ENCODE results near the gene CLCF1. TPM values are rescaled to one million over a fixed set of nuclear protein-coding genes. Genes with fewer than 3 reads are reported as not detected.
A peak's percentile ranks its signal among the peaks of the same experiment; 100 is the strongest.

Gene CLCF1
- total and polyA plus RNA-seq, 7 experiments from 2014 or later = 0.32 to 7.8 (median 0.70) TPM; not detected in 2

DNA sequence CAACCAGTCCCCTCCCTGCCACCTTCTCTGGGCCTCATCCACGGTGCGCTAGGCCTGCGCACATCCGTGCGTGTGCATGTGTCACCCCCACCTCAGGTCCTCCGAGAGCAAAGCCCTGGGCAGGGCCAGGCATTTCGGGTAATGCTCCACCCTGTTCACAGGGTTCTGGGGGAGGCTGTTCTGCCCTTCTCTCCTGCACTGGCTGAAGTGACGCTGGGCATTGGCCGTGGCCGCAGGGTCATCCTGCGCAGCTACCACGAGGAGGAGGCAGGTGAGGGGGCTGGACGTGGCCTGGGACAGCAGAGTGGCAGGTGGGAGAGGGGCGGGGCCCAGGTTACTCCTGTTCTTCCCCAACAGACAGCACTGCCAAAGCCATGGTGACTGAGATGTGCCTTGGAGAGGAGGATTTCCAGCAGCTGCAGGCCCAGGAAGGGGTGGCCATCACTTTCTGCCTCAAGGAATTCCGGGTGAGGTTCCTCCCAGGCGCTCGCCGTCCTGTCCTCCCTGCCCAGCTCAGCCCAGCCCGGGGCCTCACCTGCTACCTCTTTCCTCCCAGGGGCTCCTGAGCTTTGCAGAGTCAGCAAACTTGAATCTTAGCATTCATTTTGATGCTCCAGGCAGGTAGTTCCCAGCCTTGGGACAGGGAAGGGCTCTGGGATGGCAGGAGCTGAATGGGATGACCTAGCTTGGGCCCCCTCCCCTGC is 22.3 kb upstream of the CLCF1 start:
- no peaks in the 10 kb centered on the region for H3K27me3 ChIP-seq (ENCODE audit: control insufficient read depth in 2 of 2, insufficient read depth in 2 of 2, low read length in 2 of 2)
- no peaks in the 10 kb centered on the region for H3K9me3 ChIP-seq (ENCODE audit: control insufficient read depth in 2 of 3, low read length in 3 of 3)
- no peak for DNase-seq
- POLR2A ChIA-PET = interaction anchor here (0.6 to 25.4 kb wide), 6 partner anchors 9 to 285 kb away, joined by 3 to 1530 read pairs (median 8); partner anchors contain the start of genes CARNS1, PTPRCAP and RPS6KB2
- H3K27ac Mint-ChIP-seq = peak overlapping the region in 6 of 9 donors; percentile 41 to 92 (median 83)
- no peak overlapping the region for H3K27ac ChIP-seq (ENCODE audit: low read depth, low read length)
- CTCF ChIA-PET = interaction anchor here (0.6 to 1.5 kb wide), 3 partner anchors 11 to 313 kb away, joined by 3 to 4 read pairs (median 3); partner anchors contain the start of gene PTPRCAP
- peak overlapping the region in 2 of 10 donors; percentile 35 to 42 for H3K4me3 Mint-ChIP-seq
- peaks cover 0 to 24% (median 0%) of the 10 kb centered on the region in 5 donors for H3K36me3 Mint-ChIP-seq
- no peaks in the 10 kb centered on the region for H3K9me3 Mint-ChIP-seq
- peaks cover 13 to 59% (median 14%) of the 10 kb centered on the region in 3 experiments for H3K36me3 ChIP-seq (ENCODE audit: control insufficient read depth in 2 of 3, insufficient read depth in 3 of 3, low read length in 3 of 3)
- H3K4me1 Mint-ChIP-seq = peaks cover 35 to 70% (median 47%) of the 10 kb centered on the region in 7 donors
- no peak for ATAC-seq
- no peaks in the 10 kb centered on the region for H3K27me3 Mint-ChIP-seq
- no peak overlapping the region for H3K4me3 ChIP-seq (ENCODE audit: low read length)
- peaks cover 35 to 49% of the 10 kb centered on the region in 2 donors for H3K4me1 ChIP-seq (ENCODE audit: control insufficient read depth in 2 of 2, insufficient read depth in 2 of 2, low read length in 2 of 2)
- intact Hi-C loops (cut with micrococcal nuclease) = no loop called here

DNA sequence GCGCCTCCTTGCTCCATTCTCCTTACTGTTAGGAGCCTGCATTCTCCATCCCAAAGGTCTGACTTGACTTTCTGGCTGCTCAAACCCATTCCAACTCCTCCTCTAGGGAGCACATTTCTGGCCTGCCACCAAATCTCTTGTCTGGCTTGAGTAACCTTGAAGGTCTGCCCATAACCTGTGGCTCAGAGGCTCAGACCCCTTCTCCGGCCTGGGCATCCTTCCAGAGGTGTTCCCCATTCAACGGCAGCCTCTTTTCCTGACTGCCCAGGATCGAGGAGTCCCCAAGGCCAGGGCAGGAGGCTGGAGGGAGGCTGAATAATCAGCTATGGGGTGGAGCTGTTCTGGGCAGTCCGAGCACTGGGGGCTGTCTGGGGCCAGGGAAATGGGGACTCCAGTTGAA is 20.6 kb upstream of the CLCF1 start:
- Mint-ChIP-seq H3K27me3 (peaks cover 0 to 2% (median 0%) of the 10 kb centered on the region in 5 donors), H3K27ac (peak overlapping the region in 3 of 9 donors; percentile 11 to 84 (median 70)), H3K9me3 (no peaks in the 10 kb centered on the region), H3K36me3 (peaks cover 0 to 16% (median 0%) of the 10 kb centered on the region in 5 donors), H3K4me1 (peaks cover 43 to 70% (median 50%) of the 10 kb centered on the region in 7 donors), H3K4me3 (peak overlapping the region; percentile 36 to 90 (median 60))
- Histone ChIP-seq H3K36me3 (ENCODE audit: control insufficient read depth in 2 of 3, insufficient read depth in 3 of 3, low read length in 3 of 3) (peaks cover 8 to 45% (median 13%) of the 10 kb centered on the region in 3 experiments), H3K4me3 (ENCODE audit: low read length) (no peak overlapping the region), H3K27me3 (ENCODE audit: control insufficient read depth in 2 of 2, insufficient read depth in 2 of 2, low read length in 2 of 2) (no peaks in the 10 kb centered on the region), H3K4me1 (ENCODE audit: control insufficient read depth in 2 of 2, insufficient read depth in 2 of 2, low read length in 2 of 2) (peaks cover 26 to 37% of the 10 kb centered on the region in 2 donors), H3K9me3 (ENCODE audit: control insufficient read depth in 2 of 3, low read length in 3 of 3) (no peaks in the 10 kb centered on the region), H3K27ac (ENCODE audit: low read depth, low read length) (no peak overlapping the region)
- intact Hi-C loops (cut with micrococcal nuclease) = loop anchor here (5.0 kb wide), 2 partner anchors 33 to 277 kb away; partner anchors contain the start of genes KDM2A (in 1 of the 2) and RPS6KB2 (in 1 of the 2)
- POLR2A ChIA-PET = interaction anchor here (0.6 to 25.4 kb wide), 4 partner anchors 14 to 89 kb away, joined by 4 to 1530 read pairs (median 12); partner anchors contain the start of genes AIP, CARNS1, PTPRCAP and RPS6KB2
- DNase-seq (no peak), ATAC-seq (no peak)
- CTCF ChIA-PET = interaction anchor here (0.6 kb wide), 1 partner anchor 25 kb away, joined by 4 read pairs; no protein-coding TSS in a partner anchor

DNA sequence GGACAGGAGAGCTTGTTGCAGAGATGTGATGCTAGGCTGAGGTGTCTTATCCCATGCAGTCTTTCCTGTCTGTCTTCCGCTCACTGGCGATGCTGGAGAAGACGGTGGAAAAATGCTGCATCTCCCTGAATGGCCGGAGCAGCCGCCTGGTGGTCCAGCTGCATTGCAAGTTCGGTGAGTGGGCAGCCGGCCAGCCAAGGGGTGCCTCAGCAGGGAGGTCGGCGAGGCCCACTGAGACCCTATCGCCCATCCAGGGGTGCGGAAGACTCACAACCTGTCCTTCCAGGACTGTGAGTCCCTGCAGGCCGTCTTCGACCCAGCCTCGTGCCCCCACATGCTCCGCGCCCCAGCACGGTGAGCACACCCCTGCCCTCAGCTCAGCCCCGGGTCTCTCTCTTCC is 20.0 kb upstream of the CLCF1 start:
- Histone ChIP-seq H3K27me3 (ENCODE audit: control insufficient read depth in 2 of 2, insufficient read depth in 2 of 2, low read length in 2 of 2) (no peaks in the 10 kb centered on the region), H3K27ac (ENCODE audit: low read depth, low read length) (no peak overlapping the region), H3K9me3 (ENCODE audit: control insufficient read depth in 2 of 3, low read length in 3 of 3) (no peaks in the 10 kb centered on the region), H3K4me1 (ENCODE audit: control insufficient read depth in 2 of 2, insufficient read depth in 2 of 2, low read length in 2 of 2) (peaks cover 26 to 34% of the 10 kb centered on the region in 2 donors), H3K4me3 (ENCODE audit: low read length) (no peak overlapping the region), H3K36me3 (ENCODE audit: control insufficient read depth in 2 of 3, insufficient read depth in 3 of 3, low read length in 3 of 3) (peaks cover 8 to 39% (median 8%) of the 10 kb centered on the region in 3 experiments)
- ChIA-PET CTCF (no interaction called here), POLR2A (interaction anchor here (0.7 to 25.4 kb wide), 5 partner anchors 8 to 90 kb away, joined by 3 to 1530 read pairs (median 10); partner anchors contain the start of genes AIP, CARNS1, PPP1CA and PTPRCAP)
- H3K9me3 Mint-ChIP-seq = no peaks in the 10 kb centered on the region
- H3K4me3 Mint-ChIP-seq = peak overlapping the region in 9 of 10 donors; percentile 36 to 90 (median 87)
- H3K27ac Mint-ChIP-seq = peak overlapping the region in 2 of 9 donors; percentile 47 to 84
- no peak for DNase-seq
- intact Hi-C loops (cut with micrococcal nuclease) = loop anchor here (5.0 kb wide), 2 partner anchors 34 to 276 kb away; partner anchors contain the start of genes KDM2A (in 1 of the 2) and RPS6KB2 (in 1 of the 2)
- H3K36me3 Mint-ChIP-seq = peaks cover 0 to 16% (median 0%) of the 10 kb centered on the region in 5 donors
- no peak for ATAC-seq
- peaks cover 0 to 2% (median 0%) of the 10 kb centered on the region in 5 donors for H3K27me3 Mint-ChIP-seq
- peaks cover 42 to 66% (median 50%) of the 10 kb centered on the region in 7 donors for H3K4me1 Mint-ChIP-seq

DNA sequence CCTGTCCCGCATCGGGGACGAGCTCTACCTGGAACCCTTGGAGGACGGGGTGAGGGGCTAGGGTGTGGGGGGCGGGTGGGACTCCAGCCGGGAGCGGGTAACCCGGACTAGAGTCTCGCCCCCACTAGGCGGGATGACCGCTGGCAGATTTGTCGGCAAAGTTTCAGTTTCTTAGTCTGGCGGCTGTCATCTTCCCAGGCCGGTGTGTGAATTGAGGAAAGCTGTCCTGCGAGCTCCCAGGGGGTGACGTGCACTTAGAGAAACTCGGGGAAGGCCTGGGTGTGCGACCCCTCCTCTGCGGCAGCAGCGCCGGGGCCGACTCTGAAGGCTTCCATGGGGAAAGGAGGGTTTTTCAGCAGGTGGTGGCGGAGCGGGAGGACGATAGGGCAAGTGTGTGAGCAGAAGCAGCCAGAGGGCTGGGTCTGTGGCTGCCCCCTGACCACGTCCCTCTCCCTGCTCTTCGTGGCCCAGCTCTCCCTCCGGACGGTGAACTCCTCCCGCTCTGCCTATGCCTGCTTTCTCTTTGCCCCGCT is 18.9 kb upstream of the CLCF1 start:
- H3K4me1 ChIP-seq (ENCODE audit: control insufficient read depth in 2 of 2, insufficient read depth in 2 of 2, low read length in 2 of 2) = peaks cover 21 to 22% of the 10 kb centered on the region in 2 donors
- H3K9me3 ChIP-seq (ENCODE audit: control insufficient read depth in 2 of 3, low read length in 3 of 3) = no peaks in the 10 kb centered on the region
- peaks cover 0 to 28% (median 0%) of the 10 kb centered on the region in 3 experiments for H3K36me3 ChIP-seq (ENCODE audit: control insufficient read depth in 2 of 3, insufficient read depth in 3 of 3, low read length in 3 of 3)
- Mint-ChIP-seq H3K4me3 (peak overlapping the region; percentile 84 to 95 (median 88)), H3K27me3 (peaks cover 0 to 2% (median 0%) of the 10 kb centered on the region in 5 donors), H3K9me3 (no peaks in the 10 kb centered on the region), H3K4me1 (peaks cover 34 to 54% (median 40%) of the 10 kb centered on the region in 7 donors), H3K27ac (peak overlapping the region in 8 of 9 donors; percentile 43 to 83 (median 68)), H3K36me3 (peaks cover 0 to 9% (median 0%) of the 10 kb centered on the region in 5 donors)
- peak overlapping the region; percentile 83 for H3K27ac ChIP-seq (ENCODE audit: low read depth, low read length)
- DNase-seq (no peak), ATAC-seq (no peak)
- intact Hi-C loops (cut with micrococcal nuclease) = loop anchor here (5.0 kb wide), 2 partner anchors 35 to 275 kb away; partner anchors contain the start of genes KDM2A (in 1 of the 2) and RPS6KB2 (in 1 of the 2)
- POLR2A ChIA-PET = interaction anchor here (0.7 to 25.4 kb wide), 22 partner anchors 8 to 152 kb away, joined by 3 to 1530 read pairs (median 5); partner anchors contain the start of genes AIP, CARNS1, CLCF1 and POLD4
- H3K27me3 ChIP-seq (ENCODE audit: control insufficient read depth in 2 of 2, insufficient read depth in 2 of 2, low read length in 2 of 2) = no peaks in the 10 kb centered on the region
- H3K4me3 ChIP-seq (ENCODE audit: low read length) = peak overlapping the region; percentile 49
- CTCF ChIA-PET = interaction anchor here (0.8 to 2.1 kb wide), 7 partner anchors 8 to 111 kb away, joined by 3 to 6 read pairs (median 3); partner anchors contain the start of gene TBC1D10C

DNA sequence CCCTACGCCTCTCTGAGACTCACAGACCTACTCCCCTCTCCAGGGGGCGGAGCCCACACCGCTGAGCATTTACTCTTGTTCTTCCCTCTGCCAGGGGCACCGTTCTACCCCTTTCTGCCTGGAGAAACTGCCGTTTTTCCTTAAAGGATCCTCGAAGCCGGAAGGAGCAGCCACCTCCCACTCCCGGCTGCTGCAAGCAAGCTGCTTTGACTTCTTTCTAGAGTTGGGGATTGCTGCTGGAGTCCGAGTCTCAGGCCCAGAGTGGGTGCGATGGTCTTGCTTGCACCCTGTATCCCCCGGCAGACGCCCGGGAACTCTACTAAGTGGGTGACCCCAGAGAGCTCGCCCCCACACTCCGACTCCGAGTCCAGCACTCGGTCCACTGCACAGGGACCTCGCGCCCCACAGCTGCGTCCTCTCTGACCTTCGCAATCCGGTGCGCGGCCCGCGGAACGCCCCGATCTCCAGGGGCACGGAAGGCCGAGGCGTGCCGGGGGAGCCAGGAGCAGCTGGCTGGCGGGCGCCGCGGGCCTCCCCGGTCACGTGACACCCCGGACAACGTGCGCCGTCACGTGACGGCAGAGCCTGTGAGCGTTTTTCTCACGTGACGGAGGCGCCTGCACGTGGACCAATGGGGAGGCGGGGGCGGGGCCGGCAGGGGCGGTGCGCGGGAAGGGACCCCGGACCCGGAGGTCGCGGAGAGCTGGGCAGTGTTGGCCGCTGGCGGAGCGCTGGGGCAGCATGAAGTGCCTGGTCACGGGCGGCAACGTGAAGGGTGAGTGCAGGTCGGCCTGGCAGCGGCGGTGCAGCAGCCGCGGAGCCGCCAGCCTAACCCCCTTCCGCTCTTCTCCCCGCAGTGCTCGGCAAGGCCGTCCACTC is 18.1 kb upstream of the CLCF1 start, which contains the start of gene RAD9A:
Gene RAD9A (plus strand): TSS at position 683 of the 879 bp plus-strand sequence. CDS start 59 bp downstream, at position 742.
- ChIA-PET CTCF (interaction anchor here (0.6 to 2.1 kb wide), 14 partner anchors 9 to 111 kb away, joined by 3 to 6 read pairs (median 4); partner anchors contain the start of genes AIP and TBC1D10C), POLR2A (interaction anchor here (0.8 to 25.4 kb wide), 22 partner anchors 8 to 152 kb away, joined by 3 to 1530 read pairs (median 5); partner anchors contain the start of genes AIP, CARNS1, CDK2AP2 and CLCF1)
- peak within 1 kb of the TSS; percentile 84 to 95 (median 88) for H3K4me3 Mint-ChIP-seq
- Histone ChIP-seq H3K4me1 (ENCODE audit: control insufficient read depth in 2 of 2, insufficient read depth in 2 of 2, low read length in 2 of 2) (peaks cover 15 to 16% of the 10 kb centered on the region in 2 donors), H3K9me3 (ENCODE audit: control insufficient read depth in 2 of 3, low read length in 3 of 3) (no peaks in the 10 kb centered on the region), H3K4me3 (ENCODE audit: low read length) (peak within 1 kb of the TSS; percentile 49), H3K27me3 (ENCODE audit: control insufficient read depth in 2 of 2, insufficient read depth in 2 of 2, low read length in 2 of 2) (no peaks in the 10 kb centered on the region), H3K36me3 (ENCODE audit: control insufficient read depth in 2 of 3, insufficient read depth in 3 of 3, low read length in 3 of 3) (peaks cover 0 to 21% (median 0%) of the 10 kb centered on the region in 3 experiments), H3K27ac (ENCODE audit: low read depth, low read length) (peak within 1 kb of the TSS; percentile 83)
- peaks cover 27 to 47% (median 34%) of the 10 kb centered on the region in 7 donors for H3K4me1 Mint-ChIP-seq
- peak within 1 kb of the TSS; percentile 47 to 92 (median 82) for H3K27ac Mint-ChIP-seq
- ATAC-seq (peak; percentile 90), DNase-seq (peak; percentile 80 to 94 (median 87))
- peaks cover 0 to 7% (median 0%) of the 10 kb centered on the region in 5 donors for H3K36me3 Mint-ChIP-seq
- H3K27me3 Mint-ChIP-seq = peaks cover 0 to 3% (median 0%) of the 10 kb centered on the region in 5 donors
- intact Hi-C loops (cut with micrococcal nuclease) = loop anchor here (1.0 to 5.0 kb wide), 8 partner anchors 10 to 274 kb away; partner anchors contain the start of genes PPP1CA (in 2 of the 2), RPS6KB2 (in 2 of the 2), KDM2A (in 1 of the 2) and NDUFV1 (in 1 of the 2)
- no peaks in the 10 kb centered on the region for H3K9me3 Mint-ChIP-seq

Measured in naive thymus-derived CD4-positive, alpha-beta T cell (primary cell).